ENCODE measurements around the gene S100A11. TPM values are rescaled to one million over a fixed set of nuclear protein-coding genes. Genes with fewer than 3 reads are reported as not detected.

The S100A11 gene
- total RNA-seq, 1 donor from 2014 or later: 511 TPM

DNA sequence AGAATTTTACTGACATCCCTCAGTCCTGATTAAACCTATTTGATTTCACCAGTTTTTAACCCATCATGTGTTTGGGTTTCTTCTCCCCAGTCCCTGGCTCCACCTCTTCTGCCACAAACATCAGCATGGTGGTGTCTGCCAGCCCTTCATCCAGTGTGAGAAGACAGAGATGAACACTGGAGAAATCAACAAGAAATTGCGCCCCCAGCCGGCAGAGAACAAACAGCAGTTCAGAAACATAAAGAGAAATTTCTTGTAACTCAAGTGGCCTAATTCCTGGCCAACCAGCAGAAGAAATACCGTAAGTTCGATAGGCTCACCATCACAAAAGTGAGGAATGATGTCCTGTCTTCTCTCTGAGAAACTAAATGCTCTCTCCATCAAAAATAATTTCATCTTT is 18.3 kb downstream of the S100A11 start:
- Mint-ChIP-seq H3K9me3 (no peaks in the 10 kb centered on the region), H3K4me3 (no peak overlapping the region), H3K4me1 (ENCODE audit: unreplicated experiment) (peaks cover 7% of the 10 kb centered on the region), H3K27ac (no peak overlapping the region), H3K36me3 (no peaks in the 10 kb centered on the region), H3K27me3 (peaks cover 6% of the 10 kb centered on the region)
- no peak for DNase-seq (ENCODE audit: extremely low spot score, unreplicated experiment)
- TF ChIP-seq, protein P1, sequence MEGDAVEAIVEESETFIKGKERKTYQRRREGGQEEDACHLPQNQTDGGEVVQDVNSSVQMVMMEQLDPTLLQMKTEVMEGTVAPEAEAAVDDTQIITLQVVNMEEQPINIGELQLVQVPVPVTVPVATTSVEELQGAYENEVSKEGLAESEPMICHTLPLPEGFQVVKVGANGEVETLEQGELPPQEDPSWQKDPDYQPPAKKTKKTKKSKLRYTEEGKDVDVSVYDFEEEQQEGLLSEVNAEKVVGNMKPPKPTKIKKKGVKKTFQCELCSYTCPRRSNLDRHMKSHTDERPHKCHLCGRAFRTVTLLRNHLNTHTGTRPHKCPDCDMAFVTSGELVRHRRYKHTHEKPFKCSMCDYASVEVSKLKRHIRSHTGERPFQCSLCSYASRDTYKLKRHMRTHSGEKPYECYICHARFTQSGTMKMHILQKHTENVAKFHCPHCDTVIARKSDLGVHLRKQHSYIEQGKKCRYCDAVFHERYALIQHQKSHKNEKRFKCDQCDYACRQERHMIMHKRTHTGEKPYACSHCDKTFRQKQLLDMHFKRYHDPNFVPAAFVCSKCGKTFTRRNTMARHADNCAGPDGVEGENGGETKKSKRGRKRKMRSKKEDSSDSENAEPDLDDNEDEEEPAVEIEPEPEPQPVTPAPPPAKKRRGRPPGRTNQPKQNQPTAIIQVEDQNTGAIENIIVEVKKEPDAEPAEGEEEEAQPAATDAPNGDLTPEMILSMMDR (conservative IDR thresholded peaks at IDR 0.05): peak; percentile 55

DNA sequence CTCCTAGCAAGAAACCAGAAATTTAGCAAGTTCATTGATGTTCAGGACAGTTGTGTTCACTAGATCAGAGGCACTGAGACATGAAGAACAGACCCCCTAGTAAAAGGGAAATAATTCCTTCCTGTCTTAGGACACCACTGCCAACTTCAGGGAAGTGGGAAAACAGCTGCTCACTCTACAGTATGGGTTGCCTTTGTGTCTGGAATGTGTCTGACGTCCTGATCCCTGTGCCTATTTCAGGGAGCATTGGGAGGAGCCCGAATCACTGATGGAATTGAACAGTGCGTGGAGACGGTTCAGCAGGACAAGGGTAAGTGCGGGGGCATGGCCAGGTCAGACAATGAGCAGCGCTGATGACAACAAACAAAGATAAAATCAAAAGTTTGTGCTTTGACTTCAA is 21.0 kb downstream of the S100A11 start:
- Mint-ChIP-seq H3K4me3 (no peak overlapping the region), H3K9me3 (no peaks in the 10 kb centered on the region), H3K4me1 (ENCODE audit: unreplicated experiment) (peaks cover 4% of the 10 kb centered on the region), H3K27ac (no peak overlapping the region), H3K36me3 (no peaks in the 10 kb centered on the region), H3K27me3 (peaks cover 5% of the 10 kb centered on the region)
- DNase-seq (ENCODE audit: extremely low spot score, unreplicated experiment): no peak
- TF ChIP-seq, protein P1 (conservative IDR thresholded peaks at IDR 0.05): no peak

DNA sequence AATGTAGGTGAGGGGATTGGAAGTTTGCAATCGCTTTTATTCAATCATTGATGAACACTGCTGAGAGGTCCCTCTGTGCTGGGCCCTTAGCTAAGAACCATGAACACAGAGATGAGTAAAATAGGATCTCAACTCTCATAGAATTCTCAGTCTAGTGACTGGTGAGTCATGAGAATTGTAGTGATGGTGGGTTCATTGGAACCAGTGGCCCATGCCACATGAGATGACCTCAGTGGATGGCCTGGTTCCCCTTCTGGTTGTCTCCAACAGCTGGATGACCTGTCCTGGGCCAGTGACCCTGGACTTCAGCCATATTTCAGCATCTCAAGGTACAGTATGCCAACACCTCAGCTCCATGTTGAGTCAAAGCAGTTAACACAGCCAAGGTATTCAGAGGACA is 21.9 kb downstream of the S100A11 start:
- Mint-ChIP-seq H3K4me3 (no peak overlapping the region), H3K9me3 (no peaks in the 10 kb centered on the region), H3K4me1 (ENCODE audit: unreplicated experiment) (peaks cover 4% of the 10 kb centered on the region), H3K36me3 (no peaks in the 10 kb centered on the region), H3K27ac (no peak overlapping the region), H3K27me3 (peaks cover 5% of the 10 kb centered on the region)
- DNase-seq (ENCODE audit: extremely low spot score, unreplicated experiment): no peak
- TF ChIP-seq, protein P1 (conservative IDR thresholded peaks at IDR 0.05): no peak

DNA sequence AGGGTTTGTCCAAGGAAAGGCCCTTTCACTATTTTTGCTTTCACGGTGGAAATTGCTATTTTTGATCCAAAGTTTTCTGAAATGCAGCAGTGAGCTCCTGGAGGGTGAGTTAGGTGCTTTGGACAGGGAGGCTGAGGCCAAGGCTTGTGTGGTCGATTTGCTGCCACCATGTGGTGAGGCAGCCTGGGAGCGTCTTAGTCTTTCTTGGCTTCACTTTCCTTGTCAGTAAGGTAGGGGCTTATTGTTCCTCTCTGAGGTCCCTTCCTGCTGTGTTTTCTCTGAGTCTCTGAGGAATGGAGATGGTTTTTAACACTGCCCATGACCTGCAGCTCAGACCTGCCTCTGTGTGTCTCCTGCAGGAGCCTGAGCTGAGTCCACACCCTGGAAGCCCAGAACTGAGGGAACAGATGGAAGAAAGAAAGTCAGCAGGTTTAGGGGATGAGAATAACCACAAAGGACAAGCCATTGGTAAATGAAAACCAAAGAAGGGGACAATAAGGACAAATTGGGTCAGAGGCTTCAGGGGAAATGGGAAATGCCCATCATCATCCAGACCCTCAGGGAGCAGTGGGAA is 23.1 kb downstream of the S100A11 start:
- Mint-ChIP-seq H3K4me3 (no peak overlapping the region), H3K4me1 (ENCODE audit: unreplicated experiment) (peaks cover 4% of the 10 kb centered on the region), H3K27me3 (peaks cover 5% of the 10 kb centered on the region), H3K27ac (peak overlapping the region; percentile 24), H3K9me3 (no peaks in the 10 kb centered on the region), H3K36me3 (no peaks in the 10 kb centered on the region)
- TF ChIP-seq, protein P1 (conservative IDR thresholded peaks at IDR 0.05): peak; percentile 68
- DNase-seq (ENCODE audit: extremely low spot score, unreplicated experiment): no peak

DNA sequence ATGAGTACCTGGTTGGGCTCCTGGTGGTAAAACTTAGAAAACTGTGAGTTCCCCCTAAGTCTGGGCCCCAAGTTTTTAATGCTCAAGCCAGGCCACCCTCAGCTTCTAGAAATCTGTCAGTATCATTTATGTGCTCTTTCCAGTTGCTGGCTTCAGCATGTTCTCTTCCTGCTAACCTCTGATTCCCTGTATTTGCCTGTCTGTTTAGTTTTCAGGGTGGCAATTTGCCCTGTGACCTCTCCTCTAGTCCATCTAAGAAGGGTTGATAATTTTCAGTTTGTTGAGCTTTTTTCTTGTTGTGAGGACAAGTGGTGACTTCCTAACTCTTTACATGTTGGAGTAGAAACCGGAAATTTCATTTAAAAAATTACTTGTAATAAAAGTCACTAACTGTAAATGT is 27.1 kb downstream of the S100A11 start:
- H3K27me3 Mint-ChIP-seq: peaks cover 12% of the 10 kb centered on the region
- TF ChIP-seq, protein P1 (conservative IDR thresholded peaks at IDR 0.05): no peak
- H3K9me3 Mint-ChIP-seq: no peaks in the 10 kb centered on the region
- no peaks in the 10 kb centered on the region for H3K36me3 Mint-ChIP-seq
- DNase-seq (ENCODE audit: extremely low spot score, unreplicated experiment): no peak
- peaks cover 4% of the 10 kb centered on the region for H3K4me1 Mint-ChIP-seq (ENCODE audit: unreplicated experiment)
- no peak overlapping the region for H3K4me3 Mint-ChIP-seq
- no peak overlapping the region for H3K27ac Mint-ChIP-seq

DNA sequence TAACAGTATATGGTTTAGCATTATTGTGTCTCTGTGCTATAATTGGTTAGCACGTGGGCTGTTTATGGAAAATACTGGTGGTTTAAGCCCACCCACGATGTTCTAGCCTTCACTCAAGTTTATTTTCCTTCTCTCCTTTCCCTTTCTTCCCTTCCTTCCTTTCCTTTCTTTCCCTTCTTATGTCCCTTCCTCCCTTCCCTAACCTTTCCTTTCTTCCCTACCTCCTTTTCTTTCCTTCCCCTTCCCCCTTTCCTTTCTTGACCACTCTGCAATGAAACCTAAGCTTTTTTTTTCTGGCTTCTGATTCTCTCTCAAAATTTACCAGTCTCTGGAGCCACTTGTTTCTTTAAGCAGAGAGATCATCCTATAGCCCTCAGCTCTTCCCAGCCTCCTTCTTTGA is 29.8 kb downstream of the S100A11 start:
- Mint-ChIP-seq H3K27me3 (peaks cover 26% of the 10 kb centered on the region), H3K4me1 (ENCODE audit: unreplicated experiment) (no peaks in the 10 kb centered on the region), H3K27ac (no peak overlapping the region)

More for the DNA sequence above, 29.8 kb downstream of the S100A11 start:
- no peaks in the 10 kb centered on the region for H3K9me3 Mint-ChIP-seq
- TF ChIP-seq, protein P1 (conservative IDR thresholded peaks at IDR 0.05): no peak
- no peak overlapping the region for H3K4me3 Mint-ChIP-seq
- no peak for DNase-seq (ENCODE audit: extremely low spot score, unreplicated experiment)
- no peaks in the 10 kb centered on the region for H3K36me3 Mint-ChIP-seq
